Panc1 (cell line): ENCODE measurements around the gene S100A6. TPM values are rescaled to one million over a fixed set of nuclear protein-coding genes. Genes with fewer than 3 reads are reported as not detected.
"Not testable (repeated sequence)": the region's sequence is repeated elsewhere in the genome, so short reads cannot be mapped to it uniquely, and the experiment has no call there.

ENCODE experiments used
- ATAC-seq: fragments of 200-7000 bp; cut with Tn5 transposase; 2 replicates; pipeline ENCODE4 v1.9.1; 2020; ENCODE audit warnings: mild to moderate bottlenecking, moderate library complexity
- BruUV-seq: library from RNA; stranded (reverse); fragments of 400-500 nt; replicated peaks from 2 replicates; lab custom pipeline; 2021; lab: Mats Ljungman, UMichigan
- CTCF ChIA-PET: fragments of 300-600 bp; sonication (Branson Sonifier 250); formaldehyde crosslinking; loops from one replicate; lab custom pipeline; 2022; ENCODE audit warnings: antibody characterized with exemption; lab: Charles Lee
- POLR2A ChIA-PET: fragments of 300-600 bp; sonication (Branson Sonifier 250); formaldehyde crosslinking; loops from one replicate; lab custom pipeline; 2022; ENCODE audit warnings: antibody characterized with exemption; lab: Charles Lee
- DNase-seq: peaks from one replicate; pipeline ENCODE4 v3.0.0-alpha.2; 2010; ENCODE audit warnings: low read depth, low spot score
- H3K27ac ChIP-seq: 2 replicates; pipeline ENCODE4 v1.5.1; 2011; ENCODE audit warnings: mild to moderate bottlenecking, low read length, inconsistent platforms
- H3K27me3 ChIP-seq: fragments of 200-500 bp; sonication (Bioruptor generic); 2 replicates; pipeline ENCODE4 v1.6.0; 2014; ENCODE audit warnings: low read length, inconsistent platforms; ENCODE audit not compliant: control insufficient read depth, insufficient read depth
- H3K36me3 ChIP-seq: fragments of 200-500 bp; sonication (Bioruptor generic); 2 replicates; pipeline ENCODE4 v1.5.1; 2014; ENCODE audit warnings: inconsistent platforms, mild to moderate bottlenecking, low read length, moderate library complexity; ENCODE audit not compliant: control insufficient read depth, insufficient read depth
- H3K4me1 ChIP-seq: 2 replicates; pipeline ENCODE4 v1.5.1; 2011; ENCODE audit warnings: inconsistent platforms, mild to moderate bottlenecking, low read length, moderate library complexity; ENCODE audit not compliant: control insufficient read depth, insufficient read depth
- H3K4me3 ChIP-seq, 2 experiments: 2 replicates each; pipeline ENCODE4 v1.5.1; 2011 to 2012; ENCODE audit warnings: low read depth in 2 of 2, low read length in 2 of 2, mild to moderate bottlenecking in 2 of 2, inconsistent platforms in 1 of 2, moderate library complexity in 1 of 2
- H3K9me3 ChIP-seq: fragments of 200-500 bp; sonication (Bioruptor generic); 2 replicates; pipeline ENCODE4 v1.5.1; 2014; ENCODE audit warnings: low read depth, mild to moderate bottlenecking, inconsistent platforms, low read length, moderate library complexity; ENCODE audit not compliant: control insufficient read depth, insufficient read depth
- CTCF ChIP-seq: fragments of 450-650 bp; IDR thresholded peaks from 2 replicates; pipeline ENCODE4 v1.5.1; 2017; ENCODE audit warnings: mild to moderate bottlenecking
- REST ChIP-seq, 2 experiments: IDR thresholded peaks; 2 replicates each; pipeline ENCODE4 v1.6.1; 2011 to 2012; ENCODE audit warnings: low read depth in 2 of 2, control low read depth in 1 of 2, low read length in 1 of 2, mild to moderate bottlenecking in 1 of 2, moderate library complexity in 1 of 2; ENCODE audit not compliant: insufficient read depth in 1 of 2
- TCF7L2 ChIP-seq: IDR thresholded peaks from 2 replicates; pipeline ENCODE4 v1.6.1; 2011; ENCODE audit warnings: mild to moderate bottlenecking, low read depth, low read length, inconsistent platforms
- in situ Hi-C: cut with HindIII; loops from 2 replicates; pipeline ENCODE4 v1.10.0; 2016; ENCODE audit warnings: low sequenced_read_pairs, low pct_unique_long_range_greater_than_20kb
- intact Hi-C: fragments of 100-400 bp; cut with micrococcal nuclease; formaldehyde crosslinking; loops from one replicate; pipeline ENCODE4 v1.10.0; 2022; ENCODE audit not compliant: unreplicated experiment
- total RNA-seq: library from RNA; stranded (reverse); gene quantifications from one replicate; pipeline ENCODE4 v1.2.1, GENCODE V29; 2021; ENCODE audit not compliant: unreplicated experiment

S100A6 gene
- total RNA-seq, 1 experiment from 2014 or later, result 1,986 TPM

GRCh38 chr1:153575081-153575491 lies 39.3 kb upstream of the S100A6 start:
- BruUV-seq, ATAC-seq, H3K4me3 ChIP-seq, CTCF ChIA-PET, H3K27me3 ChIP-seq, H3K36me3 ChIP-seq, DNase-seq, H3K9me3 ChIP-seq, H3K27ac ChIP-seq, H3K4me1 ChIP-seq, in situ Hi-C loops, POLR2A ChIA-PET: not testable (repeated sequence)
- intact Hi-C loops, result loop anchor here (10.0 kb wide), 1 partner anchor 80 kb away; the partner anchor contains the start of gene SNAPIN

- no peaks in the 10 kb centered on the region for H3K27me3 ChIP-seq
- peaks cover 8% of the 10 kb centered on the region for H3K4me1 ChIP-seq
- no peaks in the 10 kb centered on the region for H3K9me3 ChIP-seq
- POLR2A ChIA-PET, result no interaction called here
- no peak for ATAC-seq
- no peaks in the 10 kb centered on the region for H3K36me3 ChIP-seq
- no peak for TF ChIP-seq CTCF
- no peak overlapping the region for H3K27ac ChIP-seq
- CTCF ChIA-PET, result interaction anchor here (0.6 to 2.1 kb wide), 5 partner anchors 39 to 1579 kb away, joined by 3 to 13 read pairs (median 4); partner anchors contain the start of gene S100A16
- in situ Hi-C loops (no loop called here), intact Hi-C loops (loop anchor here (2.0 to 10.0 kb wide), 2 partner anchors 43 to 81 kb away; partner anchors contain the start of genes S100A14 and SNAPIN)
- no peak for DNase-seq
- no peak overlapping the region for H3K4me3 ChIP-seq
- no TSS peak for BruUV-seq
Observed at GRCh38 chr1:153573351-153573750, 37.6 kb upstream of the S100A6 start.

GRCh38 chr1:153572569-153573015 lies 36.8 kb upstream of the S100A6 start:
- Histone ChIP-seq H3K27ac (peak overlapping the region; percentile 63; the same call in 1 of the 2 replicates), H3K4me3 (no peak overlapping the region), H3K9me3 (no peaks in the 10 kb centered on the region), H3K36me3 (no peaks in the 10 kb centered on the region), H3K27me3 (no peaks in the 10 kb centered on the region), H3K4me1 (peaks cover 15% of the 10 kb centered on the region)
- POLR2A ChIA-PET, result interaction anchor here (0.7 kb wide), 2 partner anchors 19 to 62 kb away, joined by 3 read pairs; no protein-coding TSS in a partner anchor
- no TSS peak for BruUV-seq
- CTCF ChIA-PET, result interaction anchor here (0.5 to 2.1 kb wide), 15 partner anchors 8 to 1578 kb away, joined by 3 to 13 read pairs (median 4); partner anchors contain the start of genes CHTOP, S100A13, S100A16 and S100A4
- intact Hi-C loops, result loop anchor here (2.0 to 10.0 kb wide), 2 partner anchors 44 to 82 kb away; partner anchors contain the start of genes S100A14 and SNAPIN
- DNase-seq, result peak; percentile 83
- peak; percentile 84 for ATAC-seq
- TF ChIP-seq TCF7L2 (no peak), CTCF (peak; percentile 97), REST (IDR thresholded peaks at IDR 0.05; ENCODE audit: insufficient read depth in 1 of 2, low read depth in 2 of 2, low read length in 1 of 2) (0 out of 4 replicates have a peak, but pooled peaks of 1 of the 2 experiments have one; percentile 17)
- in situ Hi-C loops, result no loop called here
